Large intestine (tissue), 3 donors: ENCODE results near the gene FAF1. TPM values are rescaled to one million over a fixed set of nuclear protein-coding genes. Genes with fewer than 3 reads are reported as not detected.

ENCODE experiments used
- DNase-seq, 2 donors: peaks; one replicate each; pipeline versions ENCODE4 v3.0.0 to v3.0.0-alpha.2; 2013
- H3K27ac ChIP-seq: one replicate; pipeline ENCODE4 v1.5.1; 2013; ENCODE audit warnings: low read length
- H3K27me3 ChIP-seq: 2 replicates; pipeline ENCODE4 v1.6.1; 2013; ENCODE audit warnings: low read length; ENCODE audit not compliant: control insufficient read depth, insufficient read depth
- H3K36me3 ChIP-seq: 2 replicates; pipeline ENCODE4 v1.6.1; 2013; ENCODE audit warnings: low read length; ENCODE audit not compliant: control insufficient read depth, insufficient read depth
- H3K4me1 ChIP-seq: one replicate; pipeline ENCODE4 v1.6.1; 2013; ENCODE audit warnings: low read length; ENCODE audit not compliant: control insufficient read depth, insufficient read depth
- H3K4me3 ChIP-seq: one replicate; pipeline ENCODE4 v1.5.1; 2013; ENCODE audit warnings: low read length
- H3K9me3 ChIP-seq: one replicate; pipeline ENCODE4 v1.6.1; 2013; ENCODE audit warnings: mild to moderate bottlenecking, low read depth, low read length, moderate library complexity; ENCODE audit not compliant: control insufficient read depth
- WGBS: methylation state at CpG from one replicate; pipeline ENCODE4 v1.1.5; 2013; ENCODE audit warnings: low lambda C conversion rate; ENCODE audit not compliant: insufficient coverage; 5-methylcytosine and 5-hydroxymethylcytosine counted together
- polyA plus RNA-seq: library from polyadenylated mRNA; unstranded; fragments of 120-200 nt; gene quantifications from one replicate; pipeline ENCODE4 v1.2.1, GENCODE V29; 2013

The FAF1 gene
- polyA plus RNA-seq, 1 donor = 47.1 TPM

GRCh38 chr1:50595874-50596273 is 364.2 kb downstream of the FAF1 start:
- Histone ChIP-seq H3K4me1 (no peaks in the 10 kb centered on the region), H3K36me3 (peaks cover 2% of the 10 kb centered on the region), H3K4me3 (no peak overlapping the region), H3K9me3 (no peaks in the 10 kb centered on the region), H3K27ac (no peak overlapping the region), H3K27me3 (no peaks in the 10 kb centered on the region)
- DNase-seq = no peak
- 80% methylated on average over 1 of the region's 8 CpGs for whole genome bisulfite sequencing

GRCh38 chr1:50593515-50593914 is 366.6 kb downstream of the FAF1 start:
- H3K4me1 ChIP-seq = no peaks in the 10 kb centered on the region
- H3K36me3 ChIP-seq = peaks cover 8% of the 10 kb centered on the region
- H3K27ac ChIP-seq = no peak overlapping the region
- DNase-seq = no peak
- no CpG with 5 or more reads among the region's 2 CpGs for WGBS
- H3K4me3 ChIP-seq = no peak overlapping the region
- H3K9me3 ChIP-seq = no peaks in the 10 kb centered on the region
- no peaks in the 10 kb centered on the region for H3K27me3 ChIP-seq

- H3K27ac ChIP-seq = no peak overlapping the region
- H3K9me3 ChIP-seq = no peaks in the 10 kb centered on the region
- no peak for DNase-seq
- 38% methylated on average over 1 of the region's 4 CpGs for WGBS
- H3K27me3 ChIP-seq = no peaks in the 10 kb centered on the region
- H3K4me3 ChIP-seq = no peak overlapping the region
- H3K4me1 ChIP-seq = no peaks in the 10 kb centered on the region
- peaks cover 11% of the 10 kb centered on the region for H3K36me3 ChIP-seq
Measured at GRCh38 chr1:50591598-50591997, 368.5 kb downstream of the FAF1 start.

GRCh38 chr1:50582346-50582745 is 377.7 kb downstream of the FAF1 start:
- H3K4me1 ChIP-seq = no peaks in the 10 kb centered on the region
- no peak overlapping the region for H3K27ac ChIP-seq
- no peaks in the 10 kb centered on the region for H3K27me3 ChIP-seq
- 96% methylated on average over 3 of the region's 3 CpGs for WGBS
- no peaks in the 10 kb centered on the region for H3K9me3 ChIP-seq
- no peak for DNase-seq
- no peak overlapping the region for H3K4me3 ChIP-seq
- peaks cover 6% of the 10 kb centered on the region for H3K36me3 ChIP-seq

- whole genome bisulfite sequencing = no CpG with 5 or more reads among the region's 7 CpGs
- no peak overlapping the region for H3K27ac ChIP-seq
- DNase-seq = peak; percentile 3 to 30
Measured at GRCh38 chr1:50570066-50570468, 390.0 kb downstream of the FAF1 start.

GRCh38 chr1:50568782-50569181 is 391.3 kb downstream of the FAF1 start:
- Histone ChIP-seq H3K27ac (no peak overlapping the region), H3K4me1 (no peaks in the 10 kb centered on the region), H3K4me3 (no peak overlapping the region), H3K36me3 (peaks cover 2% of the 10 kb centered on the region), H3K9me3 (no peaks in the 10 kb centered on the region), H3K27me3 (no peaks in the 10 kb centered on the region)
- no CpG with 5 or more reads among the region's 1 CpG for WGBS
- DNase-seq = no peak

More at GRCh38 chr1:50570066-50570468, 390.0 kb downstream of the FAF1 start:
- Histone ChIP-seq H3K27me3 (no peaks in the 10 kb centered on the region), H3K36me3 (peaks cover 2% of the 10 kb centered on the region), H3K4me1 (no peaks in the 10 kb centered on the region), H3K4me3 (no peak overlapping the region), H3K9me3 (no peaks in the 10 kb centered on the region)

GRCh38 chr1:50566405-50566804 is 393.7 kb downstream of the FAF1 start:
- Histone ChIP-seq H3K4me3 (no peak overlapping the region), H3K27me3 (no peaks in the 10 kb centered on the region), H3K36me3 (peaks cover 7% of the 10 kb centered on the region), H3K9me3 (peaks cover 2% of the 10 kb centered on the region), H3K27ac (no peak overlapping the region), H3K4me1 (no peaks in the 10 kb centered on the region)
- WGBS = 100% methylated on average over 1 of the region's 2 CpGs
- DNase-seq = no peak

GRCh38 chr1:50564417-50564816 is 395.6 kb downstream of the FAF1 start:
- Histone ChIP-seq H3K27me3 (no peaks in the 10 kb centered on the region), H3K4me3 (no peak overlapping the region), H3K9me3 (peaks cover 2% of the 10 kb centered on the region), H3K36me3 (peaks cover 12% of the 10 kb centered on the region), H3K27ac (no peak overlapping the region), H3K4me1 (no peaks in the 10 kb centered on the region)
- no peak for DNase-seq
- WGBS = 100% methylated on average over 1 of the region's 1 CpG

GRCh38 chr1:50562106-50562505 is 398.0 kb downstream of the FAF1 start:
- peaks cover 2% of the 10 kb centered on the region for H3K9me3 ChIP-seq
- no peak overlapping the region for H3K27ac ChIP-seq
- DNase-seq = no peak
- peaks cover 10% of the 10 kb centered on the region for H3K36me3 ChIP-seq
- no peak overlapping the region for H3K4me3 ChIP-seq
- WGBS = 100% methylated on average over 1 of the region's 1 CpG
- no peaks in the 10 kb centered on the region for H3K4me1 ChIP-seq
- H3K27me3 ChIP-seq = no peaks in the 10 kb centered on the region

- peaks cover 10% of the 10 kb centered on the region for H3K36me3 ChIP-seq
- WGBS = no CpG with 5 or more reads among the region's 3 CpGs
- H3K4me3 ChIP-seq = no peak overlapping the region
- DNase-seq = no peak
- no peaks in the 10 kb centered on the region for H3K27me3 ChIP-seq
- peaks cover 2% of the 10 kb centered on the region for H3K9me3 ChIP-seq
- no peak overlapping the region for H3K27ac ChIP-seq
- no peaks in the 10 kb centered on the region for H3K4me1 ChIP-seq
Measured at GRCh38 chr1:50559421-50559820, 400.6 kb downstream of the FAF1 start.

- no peak overlapping the region for H3K4me3 ChIP-seq
- no peaks in the 10 kb centered on the region for H3K9me3 ChIP-seq
- H3K36me3 ChIP-seq = no peaks in the 10 kb centered on the region
- H3K4me1 ChIP-seq = no peaks in the 10 kb centered on the region
- H3K27me3 ChIP-seq = no peaks in the 10 kb centered on the region
- peak; percentile 10 to 46 for DNase-seq
- no CpG with 5 or more reads among the region's 2 CpGs for WGBS
- H3K27ac ChIP-seq = peak overlapping the region; percentile 15
Measured at GRCh38 chr1:50553921-50554320, 406.1 kb downstream of the FAF1 start.
